ELF-1 (cell line): ENCODE results near the gene KRT78.

Source experiments
- DNase-seq: peaks from one replicate; pipeline ENCODE4 v3.0.0-alpha.2; 2016; ENCODE audit warnings: low read depth, low spot score

The KRT78 gene

GRCh38 chr12:52812073-52812400 is 36.8 kb downstream of the KRT78 start:
- DNase-seq: no peak

- DNase-seq: no peak
Measured at GRCh38 chr12:52811191-52812072, 37.4 kb downstream of the KRT78 start.

GRCh38 chr12:52810554-52810953 is 38.2 kb downstream of the KRT78 start:
- DNase-seq: no peak

GRCh38 chr12:52809166-52809565 is 39.6 kb downstream of the KRT78 start:
- no peak for DNase-seq

- DNase-seq: no peak
Measured at GRCh38 chr12:52808573-52809160, 40.1 kb downstream of the KRT78 start.

GRCh38 chr12:52807544-52808470 is 41.0 kb downstream of the KRT78 start:
- no peak for DNase-seq

GRCh38 chr12:52806821-52807543 is 41.8 kb downstream of the KRT78 start:
- no peak for DNase-seq

- DNase-seq: no peak
Measured at GRCh38 chr12:52806169-52806811, 42.5 kb downstream of the KRT78 start.

GRCh38 chr12:52805739-52806138 is 43.1 kb downstream of the KRT78 start:
- no peak for DNase-seq

- peak; percentile 70 for DNase-seq
Measured at GRCh38 chr12:52805000-52805399, 43.8 kb downstream of the KRT78 start.

GRCh38 chr12:52802442-52802841 is 46.4 kb downstream of the KRT78 start:
- no peak for DNase-seq

GRCh38 chr12:52801773-52802172 is 47.0 kb downstream of the KRT78 start:
- DNase-seq: no peak

- no peak for DNase-seq
Measured at GRCh38 chr12:52800259-52800917, 48.4 kb downstream of the KRT78 start.

GRCh38 chr12:52799505-52800211 is 49.1 kb downstream of the KRT78 start:
- DNase-seq: no peak

GRCh38 chr12:52798671-52799504 is 49.9 kb downstream of the KRT78 start:
- DNase-seq: no peak

- DNase-seq: no peak
Measured at GRCh38 chr12:52798003-52798670, 50.7 kb downstream of the KRT78 start.

GRCh38 chr12:52797529-52797894 is 51.3 kb downstream of the KRT78 start:
- DNase-seq: no peak

- DNase-seq: no peak
Measured at GRCh38 chr12:52796839-52797528, 51.8 kb downstream of the KRT78 start.
